Measurements from ENCODE around the gene PTPRD. TPM values are rescaled to one million over a fixed set of nuclear protein-coding genes. Genes with fewer than 3 reads are reported as not detected.

The PTPRD gene
- total RNA-seq, 1 experiment from 2014 or later: 70.1 TPM

- Histone ChIP-seq H3K36me3 (ENCODE audit: control insufficient read depth, insufficient read depth, low read length) (no peaks in the 10 kb centered on the region), H3K4me1 (no peaks in the 10 kb centered on the region), H3K27me3 (replicated peaks; ENCODE audit: control insufficient read depth, insufficient read depth, low read length) (no peaks in the 10 kb centered on the region), H3K9me3 (peaks cover 8% of the 10 kb centered on the region; the same call in 1 of the 2 replicates), H3K4me3 (ENCODE audit: low read depth, low read length) (no peak overlapping the region)
- intact Hi-C loops (cut with micrococcal nuclease; ENCODE audit: unreplicated experiment): no loop called here
- no peaks in the 10 kb centered on the region for H3K4me1 Mint-ChIP-seq (ENCODE audit: low read depth, unreplicated experiment)
- no peaks in the 10 kb centered on the region for H3K27me3 Mint-ChIP-seq (ENCODE audit: insufficient read depth, unreplicated experiment)
- BruUV-seq (replicated peaks): no TSS peak
- TF ChIP-seq CTCF (IDR thresholded peaks at IDR 0.05; ENCODE audit: insufficient read depth in 1 of 2, low read depth in 1 of 2, low read length in 1 of 2, severe bottlenecking in 1 of 2, unreplicated experiment in 1 of 2): no peak
- DNase-seq: no peak
- no peak overlapping the region for H3K4me3 Mint-ChIP-seq (ENCODE audit: unreplicated experiment)
- no peak overlapping the region for H3K27ac Mint-ChIP-seq (ENCODE audit: unreplicated experiment)
- POLR2A ChIA-PET: no interaction called here
- CTCF ChIA-PET: no interaction called here
- no peaks in the 10 kb centered on the region for H3K36me3 Mint-ChIP-seq (ENCODE audit: insufficient read depth, unreplicated experiment)
- peaks cover 26% of the 10 kb centered on the region for H3K9me3 Mint-ChIP-seq (ENCODE audit: unreplicated experiment)
Observed at GRCh38 chr9:8304720-8305119, 2308.1 kb downstream of the PTPRD start.

DNA sequence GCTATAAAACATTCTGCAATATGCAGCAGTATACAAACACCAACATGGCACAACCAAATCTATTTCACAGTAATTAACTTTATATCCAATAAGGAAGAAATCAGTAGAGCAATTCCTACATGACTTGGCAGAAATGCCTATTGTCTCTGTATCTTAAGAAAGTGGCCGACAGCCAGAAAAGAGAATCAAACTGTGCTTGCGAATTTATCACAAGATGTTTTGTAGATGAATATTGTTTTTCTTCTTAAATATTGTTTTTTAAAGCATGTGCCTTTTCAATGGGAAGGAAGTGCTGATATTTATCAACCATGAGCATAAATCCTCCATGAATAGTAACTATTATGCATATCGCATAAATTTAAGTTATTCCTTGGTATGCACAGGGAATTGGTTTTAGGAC is 2311.5 kb downstream of the PTPRD start:
- Mint-ChIP-seq H3K27ac (ENCODE audit: unreplicated experiment) (no peak overlapping the region), H3K36me3 (ENCODE audit: insufficient read depth, unreplicated experiment) (no peaks in the 10 kb centered on the region), H3K4me3 (ENCODE audit: unreplicated experiment) (no peak overlapping the region), H3K27me3 (ENCODE audit: insufficient read depth, unreplicated experiment) (no peaks in the 10 kb centered on the region), H3K4me1 (ENCODE audit: low read depth, unreplicated experiment) (no peaks in the 10 kb centered on the region), H3K9me3 (ENCODE audit: unreplicated experiment) (peaks cover 10% of the 10 kb centered on the region)
- intact Hi-C loops (cut with micrococcal nuclease; ENCODE audit: unreplicated experiment): no loop called here
- Histone ChIP-seq H3K27me3 (replicated peaks; ENCODE audit: control insufficient read depth, insufficient read depth, low read length) (no peaks in the 10 kb centered on the region), H3K4me3 (ENCODE audit: low read depth, low read length) (no peak overlapping the region), H3K9me3 (peaks cover 8% of the 10 kb centered on the region; the same call in 1 of the 2 replicates), H3K36me3 (ENCODE audit: control insufficient read depth, insufficient read depth, low read length) (no peaks in the 10 kb centered on the region), H3K4me1 (no peaks in the 10 kb centered on the region)
- no peak for DNase-seq
- CTCF ChIA-PET: no interaction called here
- POLR2A ChIA-PET: no interaction called here
- BruUV-seq (replicated peaks): no TSS peak
- TF ChIP-seq CTCF (IDR thresholded peaks at IDR 0.05; ENCODE audit: insufficient read depth in 1 of 2, low read depth in 1 of 2, low read length in 1 of 2, severe bottlenecking in 1 of 2, unreplicated experiment in 1 of 2): no peak

DNA sequence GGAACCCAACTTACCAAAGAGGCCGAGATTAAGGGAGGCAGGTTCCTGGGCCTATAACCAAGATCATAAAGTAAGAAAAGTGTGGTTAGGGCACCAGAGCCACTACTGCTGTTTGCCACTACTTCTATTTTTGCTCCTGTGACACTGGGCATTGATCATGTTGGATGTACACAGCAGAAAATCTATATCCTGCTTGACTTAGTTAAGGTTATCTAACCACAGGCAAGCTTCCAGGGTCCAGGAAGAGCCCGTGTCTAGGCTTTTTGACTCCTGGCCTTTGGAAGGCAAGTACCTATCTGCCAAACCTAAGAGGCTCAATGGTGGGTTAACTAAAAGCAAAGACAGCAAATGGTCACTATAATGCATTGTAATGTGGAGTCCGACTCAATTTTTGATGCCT is 2315.8 kb downstream of the PTPRD start:
- Mint-ChIP-seq H3K9me3 (ENCODE audit: unreplicated experiment) (no peaks in the 10 kb centered on the region), H3K27ac (ENCODE audit: unreplicated experiment) (no peak overlapping the region), H3K27me3 (ENCODE audit: insufficient read depth, unreplicated experiment) (no peaks in the 10 kb centered on the region), H3K4me3 (ENCODE audit: unreplicated experiment) (no peak overlapping the region), H3K4me1 (ENCODE audit: low read depth, unreplicated experiment) (no peaks in the 10 kb centered on the region), H3K36me3 (ENCODE audit: insufficient read depth, unreplicated experiment) (no peaks in the 10 kb centered on the region)
- intact Hi-C loops (cut with micrococcal nuclease; ENCODE audit: unreplicated experiment): no loop called here
- no TSS peak for BruUV-seq (replicated peaks)
- POLR2A ChIA-PET: no interaction called here
- CTCF ChIA-PET: no interaction called here
- H3K27me3 ChIP-seq (replicated peaks; ENCODE audit: control insufficient read depth, insufficient read depth, low read length): no peaks in the 10 kb centered on the region
- H3K36me3 ChIP-seq (ENCODE audit: control insufficient read depth, insufficient read depth, low read length): no peaks in the 10 kb centered on the region
- no peak for DNase-seq
- H3K4me1 ChIP-seq: no peaks in the 10 kb centered on the region
- H3K4me3 ChIP-seq (ENCODE audit: low read depth, low read length): no peak overlapping the region
- no peaks in the 10 kb centered on the region for H3K9me3 ChIP-seq
- TF ChIP-seq CTCF (IDR thresholded peaks at IDR 0.05; ENCODE audit: insufficient read depth in 1 of 2, low read depth in 1 of 2, low read length in 1 of 2, severe bottlenecking in 1 of 2, unreplicated experiment in 1 of 2): no peak
